OCI-LY1 (cell line): ENCODE results near the gene FASTKD1.

ENCODE experiments used
- CTCF ChIP-seq: fragments of 200-600 bp; sonication (generic), shearing (Covaris generic); IDR thresholded peaks from 2 replicates; pipeline ENCODE4 v1.5.1; 2017; ENCODE audit warnings: mild to moderate bottlenecking, antibody characterized with exemption, low read length, moderate library complexity, mixed read lengths
- EZH2 ChIP-seq: fragments of 200-600 bp; sonication (generic), shearing (Covaris generic); IDR thresholded peaks from 2 replicates; pipeline ENCODE4 v1.8.0; 2017; ENCODE audit warnings: borderline replicate concordance, mixed run types, mild to moderate bottlenecking, antibody characterized with exemption, low read length, moderate library complexity, mixed read lengths

- TF ChIP-seq CTCF (no peak), EZH2 (no peak)
Measured at GRCh38 chr2:169583518-169583917, 9.9 kb upstream of the FASTKD1 start.
